ENCODE results near the gene GOLIM4. TPM values are rescaled to one million over a fixed set of nuclear protein-coding genes. Genes with fewer than 3 reads are reported as not detected.

Gene GOLIM4
- total RNA-seq, 1 experiment from 2014 or later: 24.6 TPM

GRCh38 chr3:168139947-168140346, 44.2 kb upstream of the GOLIM4 start:
- no peak for DNase-seq
- Histone ChIP-seq H3K79me1 (ENCODE audit: insufficient read depth, low read depth, low read length, poor library complexity, severe bottlenecking) (no peaks in the 10 kb centered on the region), H2BK15ac (ENCODE audit: low read depth, low read length) (no peak overlapping the region), H3K56ac (ENCODE audit: insufficient read length, low read depth, low read length) (no peak overlapping the region), H2BK5ac (ENCODE audit: insufficient read length, low read length) (no peak overlapping the region), H2BK120ac (ENCODE audit: low read depth, low read length, poor library complexity, severe bottlenecking) (no peak overlapping the region), H2BK20ac (ENCODE audit: low read depth, low read length, poor library complexity, severe bottlenecking) (no peak overlapping the region), H3K27me3 (ENCODE audit: insufficient read depth, low read length) (no peaks in the 10 kb centered on the region), H2AK5ac (ENCODE audit: insufficient read length, low read length) (no peak overlapping the region), H4K8ac (replicated peaks; ENCODE audit: insufficient read length, low read depth, low read length) (no peak overlapping the region), H3K18ac (ENCODE audit: insufficient read length, low read depth, low read length) (no peak overlapping the region), H3K9me3 (ENCODE audit: control insufficient read depth, low read depth, low read length) (no peaks in the 10 kb centered on the region), H3K23me2 (ENCODE audit: insufficient read length, low read depth, low read length, poor library complexity, severe bottlenecking) (no peaks in the 10 kb centered on the region), H3T11ph (ENCODE audit: low read length) (no peak overlapping the region), H3K9ac (ENCODE audit: extremely low read depth, insufficient read length, low read length) (no peak overlapping the region), H3K4ac (ENCODE audit: low read depth, low read length) (no peak overlapping the region), H3K14ac (ENCODE audit: insufficient read depth, low read length) (no peak overlapping the region), H4K5ac (ENCODE audit: insufficient read length, low read depth, low read length) (no peak overlapping the region), H3K27ac (ENCODE audit: insufficient read length, low read depth, low read length) (no peak overlapping the region), H3K23ac (ENCODE audit: insufficient read length, low read depth, low read length) (no peak overlapping the region), H3K79me2 (ENCODE audit: insufficient read depth, low read length) (no peaks in the 10 kb centered on the region), H3K4me1 (ENCODE audit: insufficient read depth, low read length) (peaks cover 3% of the 10 kb centered on the region; the same call in 1 of the 2 replicates), H4K20me1 (ENCODE audit: control insufficient read depth, insufficient read depth, insufficient read length) (no peaks in the 10 kb centered on the region), H2AFZ (ENCODE audit: low read length) (no peak overlapping the region), H3K4me2 (ENCODE audit: insufficient read depth, insufficient read length, low read length) (no peak overlapping the region), H2BK12ac (ENCODE audit: insufficient read length, low read depth, low read length) (no peak overlapping the region), H4K91ac (ENCODE audit: insufficient read length, low read depth, low read length) (no peak overlapping the region)
- H3K27ac Mint-ChIP-seq: no peak overlapping the region
- no peaks in the 10 kb centered on the region for H3K9me3 Mint-ChIP-seq
- no CpG with 5 or more reads among the region's 3 CpGs for WGBS (ENCODE audit: extremely low coverage, insufficient read length, low lambda C conversion rate)
- peaks cover 22 to 23% of the 10 kb centered on the region in 2 experiments for H3K4me1 Mint-ChIP-seq
- H3K27me3 Mint-ChIP-seq (ENCODE audit: low read depth): no peaks in the 10 kb centered on the region
- no peaks in the 10 kb centered on the region for H3K36me3 Mint-ChIP-seq (ENCODE audit: insufficient read depth in 1 of 3, low read depth in 3 of 3)
- no peak for TF ChIP-seq CTCF (conservative IDR thresholded peaks at IDR 0.05)
- H3K4me3 Mint-ChIP-seq: no peak overlapping the region
